ENCODE results near the gene PELI2.

PELI2 gene

DNA sequence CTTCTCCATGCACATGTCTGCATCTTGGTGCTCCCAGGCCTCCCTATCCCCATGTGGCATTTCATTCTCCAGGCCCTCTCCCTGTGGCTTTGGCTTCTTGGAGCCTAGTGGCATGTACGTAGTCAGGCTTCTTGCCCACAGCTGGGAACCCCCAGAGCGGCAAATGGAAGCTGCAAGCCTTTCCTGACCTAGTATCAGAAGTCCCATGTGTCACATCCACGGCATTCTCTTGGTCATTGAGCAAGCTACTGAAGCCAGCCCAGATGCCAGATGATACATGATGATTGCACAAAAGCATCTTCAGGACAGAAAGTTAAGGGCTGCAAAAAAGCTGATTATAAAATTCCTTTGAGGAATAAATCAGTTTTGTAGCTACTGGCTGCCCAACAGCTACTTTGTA lies 154.9 kb downstream of the PELI2 start:
- Histone ChIP-seq H3K36me3 (ENCODE audit: control insufficient read depth, insufficient read depth, low read length) (no peaks in the 10 kb centered on the region), H3K4me3 (ENCODE audit: low read length) (no peak overlapping the region), H3K9me3 (ENCODE audit: control insufficient read depth, insufficient read depth, low read length) (no peaks in the 10 kb centered on the region), H3K27me3 (ENCODE audit: control insufficient read depth, insufficient read depth, low read length) (no peaks in the 10 kb centered on the region), H3K27ac (ENCODE audit: low read length) (no peak overlapping the region), H3K4me1 (ENCODE audit: control insufficient read depth, insufficient read depth, low read length) (no peaks in the 10 kb centered on the region)
- DNase-seq (ENCODE audit: low read depth, low spot score) = no peak
- WGBS (ENCODE audit: insufficient coverage, insufficient read length) = no CpG with 5 or more reads among the region's 3 CpGs

DNA sequence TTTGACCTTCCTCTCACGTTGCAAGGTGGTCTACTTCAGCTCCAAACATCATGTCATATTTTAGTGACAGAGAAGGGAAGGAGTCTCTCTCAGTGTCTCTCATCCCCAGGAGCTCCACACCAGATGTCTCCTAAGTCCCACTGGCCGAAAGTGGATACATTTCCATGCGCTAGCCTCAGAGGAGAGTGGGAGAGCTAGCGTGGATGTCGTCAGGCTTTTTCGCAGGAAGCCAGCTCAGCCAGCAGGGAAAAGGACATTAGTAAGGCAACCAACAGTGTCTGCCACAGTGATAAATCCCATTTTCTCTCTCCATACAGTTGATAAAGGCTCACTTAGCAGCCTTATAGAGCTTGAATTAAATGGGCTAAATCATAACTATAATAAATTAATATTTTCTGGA lies 155.7 kb downstream of the PELI2 start:
- Histone ChIP-seq H3K4me1 (ENCODE audit: control insufficient read depth, insufficient read depth, low read length) (no peaks in the 10 kb centered on the region), H3K4me3 (ENCODE audit: low read length) (no peak overlapping the region), H3K36me3 (ENCODE audit: control insufficient read depth, insufficient read depth, low read length) (no peaks in the 10 kb centered on the region), H3K27ac (ENCODE audit: low read length) (no peak overlapping the region), H3K27me3 (ENCODE audit: control insufficient read depth, insufficient read depth, low read length) (no peaks in the 10 kb centered on the region), H3K9me3 (ENCODE audit: control insufficient read depth, insufficient read depth, low read length) (no peaks in the 10 kb centered on the region)
- no peak for DNase-seq (ENCODE audit: low read depth, low spot score)
- no CpG with 5 or more reads among the region's 6 CpGs for WGBS (ENCODE audit: insufficient coverage, insufficient read length)

DNA sequence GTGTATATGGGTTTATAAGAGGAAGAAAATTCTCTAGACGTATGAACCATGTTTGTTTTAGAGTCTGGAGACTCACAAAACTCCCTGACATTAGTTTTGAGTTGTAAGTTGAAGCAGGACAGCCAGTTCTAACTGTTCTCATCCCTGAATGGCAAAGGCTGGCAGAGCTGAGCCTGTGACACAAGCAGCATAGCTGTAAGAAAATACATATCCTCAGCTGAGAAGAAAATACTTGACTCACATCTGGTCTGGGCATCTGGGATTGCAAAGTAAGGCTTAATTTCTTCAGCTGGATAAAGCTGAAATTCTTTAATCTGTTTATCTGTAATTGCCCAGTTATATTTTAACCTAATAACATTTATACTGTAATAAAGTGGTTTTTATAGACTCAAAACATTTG lies 156.3 kb downstream of the PELI2 start:
- H3K9me3 ChIP-seq (ENCODE audit: control insufficient read depth, insufficient read depth, low read length) = no peaks in the 10 kb centered on the region
- no peaks in the 10 kb centered on the region for H3K4me1 ChIP-seq (ENCODE audit: control insufficient read depth, insufficient read depth, low read length)
- DNase-seq (ENCODE audit: low read depth, low spot score) = no peak
- H3K27me3 ChIP-seq (ENCODE audit: control insufficient read depth, insufficient read depth, low read length) = no peaks in the 10 kb centered on the region
- no peaks in the 10 kb centered on the region for H3K36me3 ChIP-seq (ENCODE audit: control insufficient read depth, insufficient read depth, low read length)
- no peak overlapping the region for H3K27ac ChIP-seq (ENCODE audit: low read length)
- H3K4me3 ChIP-seq (ENCODE audit: low read length) = no peak overlapping the region
- no CpG with 5 or more reads among the region's 1 CpG for WGBS (ENCODE audit: insufficient coverage, insufficient read length)

DNA sequence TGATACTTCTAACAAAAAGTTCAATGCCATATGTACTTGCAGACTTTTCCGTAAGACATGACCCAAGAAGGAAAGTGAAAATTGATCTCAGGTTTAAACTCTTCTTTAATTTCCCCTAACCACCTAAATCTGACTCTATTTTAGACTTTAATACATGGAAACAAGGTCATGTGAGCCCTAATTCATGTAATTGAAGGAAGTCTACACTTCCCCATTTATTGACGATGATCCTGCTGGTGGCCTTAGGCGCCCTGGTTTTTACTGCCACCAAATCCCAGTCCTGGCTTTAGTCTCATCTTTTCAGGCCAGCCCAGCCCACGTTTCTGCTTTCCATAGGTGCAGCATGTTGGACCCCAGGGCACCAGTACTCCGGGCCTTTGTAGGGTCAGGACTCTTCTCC lies 157.9 kb downstream of the PELI2 start:
- Histone ChIP-seq H3K27ac (ENCODE audit: low read length) (no peak overlapping the region), H3K4me1 (ENCODE audit: control insufficient read depth, insufficient read depth, low read length) (no peaks in the 10 kb centered on the region), H3K9me3 (ENCODE audit: control insufficient read depth, insufficient read depth, low read length) (no peaks in the 10 kb centered on the region), H3K27me3 (ENCODE audit: control insufficient read depth, insufficient read depth, low read length) (no peaks in the 10 kb centered on the region), H3K4me3 (ENCODE audit: low read length) (no peak overlapping the region), H3K36me3 (ENCODE audit: control insufficient read depth, insufficient read depth, low read length) (no peaks in the 10 kb centered on the region)
- no CpG with 5 or more reads among the region's 5 CpGs for WGBS (ENCODE audit: insufficient coverage, insufficient read length)
- DNase-seq (ENCODE audit: low read depth, low spot score) = no peak

DNA sequence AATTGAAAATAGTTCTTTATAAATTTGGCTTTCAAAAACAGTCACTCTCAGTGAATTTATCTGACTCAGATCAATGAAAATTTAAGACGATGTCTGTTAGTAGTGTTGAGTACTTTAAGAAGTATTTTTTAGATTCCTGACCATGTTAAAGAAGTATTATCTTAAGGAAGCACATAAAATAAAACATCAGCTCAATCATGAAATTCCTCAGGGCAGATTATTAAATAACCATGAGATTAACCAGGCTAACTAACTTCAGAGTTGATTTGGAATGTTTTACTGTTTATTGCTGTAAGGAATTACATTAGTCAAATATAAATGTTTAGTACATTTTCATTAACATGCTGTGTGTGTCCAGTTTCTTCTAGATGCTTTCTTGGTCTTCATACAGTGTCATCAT lies 160.2 kb downstream of the PELI2 start:
- H3K4me1 ChIP-seq (ENCODE audit: control insufficient read depth, insufficient read depth, low read length) = no peaks in the 10 kb centered on the region
- no peaks in the 10 kb centered on the region for H3K36me3 ChIP-seq (ENCODE audit: control insufficient read depth, insufficient read depth, low read length)
- WGBS (ENCODE audit: insufficient coverage, insufficient read length) = no CpG with 5 or more reads among the region's 1 CpG
- no peaks in the 10 kb centered on the region for H3K27me3 ChIP-seq (ENCODE audit: control insufficient read depth, insufficient read depth, low read length)
- H3K9me3 ChIP-seq (ENCODE audit: control insufficient read depth, insufficient read depth, low read length) = no peaks in the 10 kb centered on the region
- DNase-seq (ENCODE audit: low read depth, low spot score) = no peak
- no peak overlapping the region for H3K27ac ChIP-seq (ENCODE audit: low read length)
- H3K4me3 ChIP-seq (ENCODE audit: low read length) = no peak overlapping the region

DNA sequence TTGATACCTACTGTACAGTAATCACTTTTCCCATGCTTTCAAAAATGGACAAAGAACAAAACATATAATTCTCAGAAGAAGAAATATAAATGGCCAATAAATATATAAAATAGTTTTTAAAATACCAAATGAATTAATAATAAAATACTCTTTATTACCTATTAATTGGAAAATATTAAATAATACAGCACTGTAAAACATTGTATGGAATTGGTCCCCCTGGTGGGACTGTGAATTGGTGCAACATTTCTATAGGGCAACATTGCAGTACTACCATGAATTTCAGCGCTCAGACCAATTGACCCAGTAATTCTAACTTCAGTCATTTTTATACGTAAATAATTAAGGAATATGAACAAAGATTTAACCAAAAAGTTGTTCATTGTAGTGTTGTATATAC lies 162.6 kb downstream of the PELI2 start:
- H3K4me1 ChIP-seq (ENCODE audit: control insufficient read depth, insufficient read depth, low read length) = no peaks in the 10 kb centered on the region
- no peak for DNase-seq (ENCODE audit: low read depth, low spot score)
- no peaks in the 10 kb centered on the region for H3K27me3 ChIP-seq (ENCODE audit: control insufficient read depth, insufficient read depth, low read length)
- H3K36me3 ChIP-seq (ENCODE audit: control insufficient read depth, insufficient read depth, low read length) = no peaks in the 10 kb centered on the region
- WGBS (ENCODE audit: insufficient coverage, insufficient read length) = no CpG with 5 or more reads among the region's 2 CpGs
- no peaks in the 10 kb centered on the region for H3K9me3 ChIP-seq (ENCODE audit: control insufficient read depth, insufficient read depth, low read length)
- no peak overlapping the region for H3K27ac ChIP-seq (ENCODE audit: low read length)
- H3K4me3 ChIP-seq (ENCODE audit: low read length) = no peak overlapping the region

DNA sequence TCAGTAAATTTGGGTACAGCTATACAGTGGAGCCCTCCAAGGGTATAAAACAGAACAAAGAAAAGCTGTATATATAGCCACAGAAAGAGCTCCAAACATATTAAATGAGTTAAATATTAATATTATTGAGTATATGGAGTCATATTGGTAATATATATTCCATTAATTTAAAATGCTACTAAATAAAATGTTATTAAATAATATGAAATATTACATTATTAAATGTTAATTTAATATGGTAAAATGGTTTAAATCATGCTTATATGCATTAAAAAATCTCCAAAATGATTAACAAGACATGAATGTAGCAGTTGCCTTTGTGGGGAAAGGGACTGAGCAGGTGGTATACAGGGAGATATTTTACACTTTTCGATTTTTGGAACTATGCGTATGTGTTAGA lies 164.0 kb downstream of the PELI2 start:
- no peaks in the 10 kb centered on the region for H3K4me1 ChIP-seq (ENCODE audit: control insufficient read depth, insufficient read depth, low read length)
- no peaks in the 10 kb centered on the region for H3K27me3 ChIP-seq (ENCODE audit: control insufficient read depth, insufficient read depth, low read length)
- no peak for DNase-seq (ENCODE audit: low read depth, low spot score)
- H3K4me3 ChIP-seq (ENCODE audit: low read length) = no peak overlapping the region
- no peaks in the 10 kb centered on the region for H3K36me3 ChIP-seq (ENCODE audit: control insufficient read depth, insufficient read depth, low read length)
- WGBS (ENCODE audit: insufficient coverage, insufficient read length) = no CpG with 5 or more reads among the region's 2 CpGs
- no peak overlapping the region for H3K27ac ChIP-seq (ENCODE audit: low read length)
- no peaks in the 10 kb centered on the region for H3K9me3 ChIP-seq (ENCODE audit: control insufficient read depth, insufficient read depth, low read length)

DNA sequence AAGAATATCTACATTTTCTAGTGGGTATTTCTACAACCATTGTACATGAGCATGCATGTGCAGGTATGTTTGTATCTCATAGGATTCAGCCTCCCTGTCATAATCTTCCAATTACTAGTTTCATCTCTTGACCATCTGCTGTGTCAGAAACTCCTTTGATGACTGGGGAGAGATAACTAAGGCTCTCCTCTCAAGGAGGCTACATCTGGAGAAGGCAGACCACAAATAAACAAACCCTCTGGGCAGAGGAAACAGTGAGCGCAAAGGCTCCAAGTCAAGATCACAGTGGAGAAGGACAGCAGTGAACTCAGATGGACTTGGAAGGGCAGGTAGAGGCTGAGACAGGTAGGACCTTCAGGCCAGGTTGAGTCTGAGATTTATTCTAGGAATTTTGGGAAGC lies 166.4 kb downstream of the PELI2 start:
- WGBS (ENCODE audit: insufficient coverage, insufficient read length) = no CpG with 5 or more reads among the region's 1 CpG
- no peaks in the 10 kb centered on the region for H3K27me3 ChIP-seq (ENCODE audit: control insufficient read depth, insufficient read depth, low read length)
- H3K27ac ChIP-seq (ENCODE audit: low read length) = no peak overlapping the region
- no peaks in the 10 kb centered on the region for H3K4me1 ChIP-seq (ENCODE audit: control insufficient read depth, insufficient read depth, low read length)
- DNase-seq (ENCODE audit: low read depth, low spot score) = no peak
- no peaks in the 10 kb centered on the region for H3K9me3 ChIP-seq (ENCODE audit: control insufficient read depth, insufficient read depth, low read length)
- H3K36me3 ChIP-seq (ENCODE audit: control insufficient read depth, insufficient read depth, low read length) = no peaks in the 10 kb centered on the region
- no peak overlapping the region for H3K4me3 ChIP-seq (ENCODE audit: low read length)

DNA sequence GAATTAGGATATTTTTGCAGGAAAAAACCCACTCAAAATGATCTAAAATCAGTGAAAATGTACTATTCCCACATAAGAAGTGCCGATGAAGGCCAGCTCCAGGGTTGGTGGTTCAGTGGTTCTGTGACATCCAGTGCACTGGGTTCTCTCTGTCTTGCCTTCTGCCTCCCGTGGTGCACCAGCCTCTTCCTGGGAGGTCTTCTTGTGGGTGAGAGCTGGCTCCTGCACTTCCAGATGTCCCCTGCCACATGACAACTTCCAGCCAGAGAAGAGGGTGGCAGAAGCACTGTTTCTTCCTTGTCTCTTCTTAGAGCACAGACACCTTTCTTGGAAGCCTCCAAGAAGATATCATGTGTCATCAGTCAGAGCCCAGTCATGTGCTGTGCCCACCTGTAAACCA lies 170.9 kb downstream of the PELI2 start:
- no peak for DNase-seq (ENCODE audit: low read depth, low spot score)
- WGBS (ENCODE audit: insufficient coverage, insufficient read length) = no CpG with 5 or more reads among the region's 2 CpGs
- H3K27me3 ChIP-seq (ENCODE audit: control insufficient read depth, insufficient read depth, low read length) = no peaks in the 10 kb centered on the region
- H3K27ac ChIP-seq (ENCODE audit: low read length) = no peak overlapping the region
- H3K4me3 ChIP-seq (ENCODE audit: low read length) = no peak overlapping the region
- H3K4me1 ChIP-seq (ENCODE audit: control insufficient read depth, insufficient read depth, low read length) = no peaks in the 10 kb centered on the region
- no peaks in the 10 kb centered on the region for H3K9me3 ChIP-seq (ENCODE audit: control insufficient read depth, insufficient read depth, low read length)
- H3K36me3 ChIP-seq (ENCODE audit: control insufficient read depth, insufficient read depth, low read length) = peaks cover 2% of the 10 kb centered on the region; the same call in 1 of the 2 replicates

DNA sequence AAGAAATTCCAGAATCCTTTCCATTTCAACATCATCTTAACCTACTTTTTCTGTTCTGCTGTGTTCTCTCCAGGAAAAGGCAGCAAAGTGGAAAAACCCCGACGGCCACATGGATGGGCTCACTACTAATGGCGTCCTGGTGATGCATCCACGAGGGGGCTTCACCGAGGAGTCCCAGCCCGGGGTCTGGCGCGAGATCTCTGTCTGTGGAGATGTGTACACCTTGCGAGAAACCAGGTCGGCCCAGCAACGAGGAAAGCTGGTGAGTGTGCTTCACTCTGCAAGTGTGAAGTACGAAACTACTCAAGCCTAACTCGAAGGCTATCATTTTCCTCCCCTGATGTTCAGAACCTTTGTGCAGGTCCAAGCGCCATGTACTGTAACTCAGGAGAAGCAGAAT lies 172.0 kb downstream of the PELI2 start:
- no peak overlapping the region for H3K4me3 ChIP-seq (ENCODE audit: low read length)
- H3K4me1 ChIP-seq (ENCODE audit: control insufficient read depth, insufficient read depth, low read length) = no peaks in the 10 kb centered on the region
- H3K9me3 ChIP-seq (ENCODE audit: control insufficient read depth, insufficient read depth, low read length) = no peaks in the 10 kb centered on the region
- H3K27me3 ChIP-seq (ENCODE audit: control insufficient read depth, insufficient read depth, low read length) = no peaks in the 10 kb centered on the region
- WGBS (ENCODE audit: insufficient coverage, insufficient read length) = no CpG with 5 or more reads among the region's 14 CpGs
- H3K36me3 ChIP-seq (ENCODE audit: control insufficient read depth, insufficient read depth, low read length) = peaks cover 2% of the 10 kb centered on the region; the same call in 1 of the 2 replicates
- H3K27ac ChIP-seq (ENCODE audit: low read length) = no peak overlapping the region
- no peak for DNase-seq (ENCODE audit: low read depth, low spot score)

DNA sequence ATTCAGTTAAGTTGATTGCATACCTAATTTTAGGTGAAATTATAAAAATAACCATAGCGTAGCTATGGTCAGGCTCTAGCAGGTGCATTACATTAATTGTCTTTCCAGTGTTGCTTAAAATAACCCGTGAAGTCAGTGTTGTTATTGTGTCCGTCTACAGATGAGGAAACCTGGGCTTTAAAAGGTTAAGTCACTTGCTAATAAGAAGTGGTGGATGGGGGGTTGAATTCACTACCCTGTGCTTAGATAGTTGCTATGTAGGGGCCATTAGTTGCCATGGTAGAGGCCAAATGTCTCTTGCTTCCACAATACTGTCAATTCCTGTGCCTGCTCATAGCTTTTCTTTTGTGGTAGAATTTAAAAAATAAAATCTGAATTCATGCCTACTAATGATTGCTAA lies 174.8 kb downstream of the PELI2 start:
- Histone ChIP-seq H3K4me3 (ENCODE audit: low read length) (no peak overlapping the region), H3K4me1 (ENCODE audit: control insufficient read depth, insufficient read depth, low read length) (no peaks in the 10 kb centered on the region), H3K36me3 (ENCODE audit: control insufficient read depth, insufficient read depth, low read length) (peaks cover 5% of the 10 kb centered on the region), H3K27me3 (ENCODE audit: control insufficient read depth, insufficient read depth, low read length) (no peaks in the 10 kb centered on the region), H3K9me3 (ENCODE audit: control insufficient read depth, insufficient read depth, low read length) (no peaks in the 10 kb centered on the region), H3K27ac (ENCODE audit: low read length) (no peak overlapping the region)
- DNase-seq (ENCODE audit: low read depth, low spot score) = no peak
- no CpG with 5 or more reads among the region's 3 CpGs for WGBS (ENCODE audit: insufficient coverage, insufficient read length)
